Adipose tissue (tissue), 3 donors: ENCODE results near the gene ADCY5. TPM values are rescaled to one million over a fixed set of nuclear protein-coding genes. Genes with fewer than 3 reads are reported as not detected.

Experiments used
- H3K27ac ChIP-seq: one replicate; pipeline ENCODE4 v1.5.1; 2013; ENCODE audit warnings: low read depth, low read length
- WGBS, 3 donors: extraction: QIAGEN DNeasy Blood & Tissue Kit; methylation state at CpG; one replicate each; pipeline ENCODE4 v1.1.7; 2013; 5-methylcytosine and 5-hydroxymethylcytosine counted together
- polyA plus RNA-seq, 3 donors: library from polyadenylated mRNA; stranded (reverse); fragments of 200-250 nt; gene quantifications; one replicate each; pipeline ENCODE4 v1.2.3, GENCODE V29; 2013
- donor health status: healthy with polysubstance abuse.
- donor health status: Bipolar disorder and iron deficiency.
- donor health status: healthy.

ADCY5 gene
- polyA plus RNA-seq, 3 donors: 6.0 to 76.1 (median 8.0) TPM

GRCh38 chr3:123469323-123469995 is 20.6 kb upstream of the ADCY5 start:
- no peak overlapping the region for H3K27ac ChIP-seq
- WGBS, 3 donors: 79 to 83% (median 82%) methylated on average over 10 to 11 of the region's 11 CpGs

- no peak overlapping the region for H3K27ac ChIP-seq
- 45 to 65% (median 64%) methylated on average over 5 of the region's 5 CpGs for WGBS, 3 donors
These were observed 18.2 kb upstream of the ADCY5 start for GRCh38 chr3:123467046-123467445.

DNA sequence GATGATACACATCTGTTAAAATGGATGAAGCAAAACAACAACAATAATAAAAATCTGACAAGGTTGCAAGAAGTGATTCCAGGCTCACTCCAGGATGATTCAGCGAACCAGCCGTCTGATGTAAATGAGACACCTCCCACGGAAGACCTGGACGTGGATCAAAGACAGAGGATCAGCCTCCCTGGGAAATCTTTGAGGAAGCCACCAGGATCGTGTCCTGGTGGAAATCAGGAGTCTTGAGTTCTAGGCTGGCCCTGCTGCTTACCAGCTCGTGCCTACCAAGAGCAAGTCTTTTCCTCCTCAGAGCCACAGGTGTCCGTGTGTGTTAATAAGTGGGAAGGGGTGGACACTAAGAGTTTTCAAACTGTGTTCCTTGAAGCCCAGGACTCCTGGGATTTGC is 15.3 kb upstream of the ADCY5 start:
- no peak overlapping the region for H3K27ac ChIP-seq
- whole genome bisulfite sequencing, 3 donors: 66 to 73% (median 69%) methylated on average over 7 of the region's 7 CpGs

DNA sequence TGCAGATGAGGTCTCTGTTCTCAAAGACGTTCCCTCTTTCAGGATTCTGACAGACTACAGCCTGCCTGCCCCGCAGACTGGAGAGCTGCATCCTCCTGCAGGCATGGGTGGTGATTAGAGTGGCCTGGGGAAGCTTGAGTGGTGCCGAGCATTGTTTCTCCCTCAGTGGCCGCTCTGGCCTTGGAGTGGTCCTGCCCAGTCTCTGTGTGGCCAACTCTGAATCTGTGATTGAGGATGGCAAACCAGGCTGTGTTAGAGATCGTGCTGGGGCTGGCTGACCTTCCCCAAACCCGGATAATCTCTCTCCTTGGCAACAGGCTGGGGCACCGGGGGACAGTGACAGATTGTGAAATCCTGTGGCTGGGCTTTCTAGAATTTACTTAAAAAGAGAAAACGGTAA is 11.0 kb upstream of the ADCY5 start:
- 28 to 34% (median 30%) methylated on average over 8 of the region's 8 CpGs for WGBS, 3 donors
- H3K27ac ChIP-seq: no peak overlapping the region

DNA sequence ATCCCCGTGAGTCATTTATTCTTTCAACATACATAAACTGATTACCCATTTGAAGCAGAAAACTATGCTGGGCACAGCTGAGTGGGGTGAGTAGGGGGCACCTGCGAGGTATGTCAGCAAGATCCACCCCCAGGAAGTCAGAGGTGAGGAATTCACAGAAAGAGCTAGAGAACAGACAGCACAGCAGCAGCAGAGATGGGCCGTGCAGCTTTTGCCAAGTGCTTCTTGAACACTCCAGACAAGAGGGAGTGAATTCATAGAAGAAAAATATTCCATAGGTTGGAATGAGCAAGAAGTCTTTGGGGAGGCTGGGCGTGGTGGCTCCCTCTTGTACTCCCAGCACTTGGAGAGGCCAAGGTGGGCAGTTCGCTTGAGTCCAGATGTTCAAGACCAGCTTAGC is 9.4 kb upstream of the ADCY5 start:
- WGBS, 3 donors: 82 to 86% (median 84%) methylated on average over 5 of the region's 5 CpGs
- no peak overlapping the region for H3K27ac ChIP-seq

DNA sequence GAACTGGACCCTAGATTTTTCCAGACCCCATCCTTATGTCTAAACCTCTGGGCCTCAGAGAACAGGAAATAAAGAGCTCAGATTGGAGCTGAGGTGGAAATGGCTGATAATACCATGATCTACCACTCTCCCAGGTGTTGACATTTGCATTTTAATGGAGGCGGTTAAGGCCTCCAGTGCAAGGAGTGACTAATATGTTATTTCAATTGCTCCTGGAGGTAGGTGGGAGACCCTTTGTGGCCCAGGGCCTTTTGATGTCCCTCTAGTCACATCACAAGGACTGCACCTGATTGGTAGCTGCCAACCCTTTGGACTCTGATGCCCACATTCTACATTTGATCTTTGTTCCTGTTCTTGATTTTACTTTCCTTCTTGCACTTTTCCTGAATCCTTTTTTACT is 9.0 kb upstream of the ADCY5 start:
- H3K27ac ChIP-seq: no peak overlapping the region
- 95 to 98% (median 96%) methylated on average over 1 of the region's 1 CpG for WGBS, 3 donors

DNA sequence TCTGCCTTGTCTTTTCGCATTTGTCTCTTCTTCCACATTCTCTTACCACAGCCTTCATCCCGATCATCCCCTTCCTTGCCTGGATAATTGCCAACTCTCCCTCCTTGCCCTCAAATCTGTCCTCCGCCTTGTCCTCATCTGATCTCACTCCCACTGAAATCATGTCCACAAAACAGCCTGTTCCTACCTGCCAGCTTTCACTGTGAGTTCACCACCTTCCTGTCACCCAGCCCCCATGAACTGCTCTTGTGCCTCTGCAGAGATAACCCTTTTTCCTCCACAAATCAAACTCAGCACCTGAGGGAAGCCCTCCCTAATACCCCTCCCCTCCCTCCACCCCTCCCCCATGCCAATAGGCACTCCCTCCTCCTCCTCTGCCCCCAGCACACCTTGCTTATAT is 4.8 kb upstream of the ADCY5 start:
- 45 to 64% (median 57%) methylated on average over 3 of the region's 3 CpGs for WGBS, 3 donors
- no peak overlapping the region for H3K27ac ChIP-seq

GRCh38 chr3:123451186-123451585 is 2.3 kb upstream of the ADCY5 start:
- 73 to 81% (median 76%) methylated on average over 4 of the region's 4 CpGs for WGBS, 3 donors
- no peak overlapping the region for H3K27ac ChIP-seq

GRCh38 chr3:123449997-123450604 is 1.2 kb upstream of the ADCY5 start:
- 12 to 14% (median 14%) methylated on average over 31 to 33 of the region's 33 CpGs for WGBS, 3 donors
- no peak overlapping the region for H3K27ac ChIP-seq

DNA sequence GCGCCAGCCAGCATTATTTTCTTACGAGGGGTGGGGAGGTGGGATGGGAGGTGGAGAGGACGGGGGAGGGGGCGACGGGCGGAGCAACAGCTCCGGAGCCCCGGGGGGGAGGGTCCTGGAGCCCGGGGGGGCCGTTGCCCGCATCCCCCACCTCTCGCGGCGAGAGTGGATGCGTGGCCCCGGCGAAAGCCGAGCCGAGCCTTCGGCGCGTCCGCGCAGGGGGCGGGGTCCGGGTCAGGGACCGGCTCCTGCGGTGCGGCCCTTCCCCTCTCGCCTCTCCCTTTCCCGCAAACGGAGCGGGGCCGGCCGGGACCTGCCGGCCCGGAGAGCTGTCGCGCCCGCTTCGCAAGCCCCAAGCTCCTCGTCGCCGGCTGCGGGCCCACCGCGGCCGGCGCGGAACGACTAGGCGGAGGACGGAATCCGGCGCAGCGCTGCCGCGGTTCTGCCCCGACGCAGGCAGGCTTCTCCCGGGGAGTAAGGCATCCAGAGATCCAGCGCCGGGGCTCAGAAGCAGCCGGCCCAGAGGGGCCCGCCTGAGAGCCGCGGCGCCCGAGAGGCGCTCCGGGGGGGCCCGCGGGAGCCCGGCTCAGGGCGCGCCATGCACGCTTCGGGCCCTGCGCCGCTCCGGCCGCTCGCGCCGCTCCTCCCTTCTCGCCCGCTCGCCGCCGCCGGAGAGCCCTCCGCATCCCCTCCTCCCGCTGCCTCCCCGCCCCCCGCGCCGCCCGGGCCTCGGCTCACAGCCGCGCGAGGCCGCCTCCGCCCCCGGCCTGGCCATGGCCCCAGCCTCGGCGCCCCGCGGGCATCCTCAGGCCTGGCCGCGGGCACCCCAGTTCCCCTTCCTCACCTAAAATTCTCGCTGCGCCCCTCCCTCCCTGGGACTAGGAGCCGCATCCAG is 459 bp upstream of the ADCY5 start:
- H3K27ac ChIP-seq: no peak overlapping the region
- 1% methylated on average over 67 to 114 of the region's 114 CpGs for WGBS, 3 donors

GRCh38 chr3:123447749-123448517 is 957 bp downstream of the ADCY5 start:
- H3K27ac ChIP-seq: no peak overlapping the region

DNA sequence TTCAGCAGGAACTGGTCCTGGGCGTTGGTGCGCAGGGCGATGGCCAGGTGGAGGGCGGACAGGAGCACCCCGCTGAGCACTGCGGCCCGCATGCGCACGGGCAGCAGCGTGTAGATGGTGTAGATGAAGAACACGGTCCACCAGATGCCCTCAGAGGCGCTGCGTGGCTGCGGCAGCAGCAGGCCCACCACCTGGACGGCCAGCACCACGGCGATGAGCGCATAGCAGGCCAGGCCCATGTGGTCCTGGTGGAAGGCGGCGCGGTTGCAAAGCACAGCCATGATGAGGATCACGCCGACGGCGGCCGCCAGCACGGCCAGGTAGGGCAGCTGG is 1.5 kb downstream of the ADCY5 start:
- WGBS, 3 donors: 93 to 94% (median 94%) methylated on average over 27 of the region's 27 CpGs
- no peak overlapping the region for H3K27ac ChIP-seq

More at GRCh38 chr3:123447749-123448517, 957 bp downstream of the ADCY5 start:
- 14 to 17% (median 14%) methylated on average over 77 to 110 of the region's 110 CpGs for WGBS, 3 donors

DNA sequence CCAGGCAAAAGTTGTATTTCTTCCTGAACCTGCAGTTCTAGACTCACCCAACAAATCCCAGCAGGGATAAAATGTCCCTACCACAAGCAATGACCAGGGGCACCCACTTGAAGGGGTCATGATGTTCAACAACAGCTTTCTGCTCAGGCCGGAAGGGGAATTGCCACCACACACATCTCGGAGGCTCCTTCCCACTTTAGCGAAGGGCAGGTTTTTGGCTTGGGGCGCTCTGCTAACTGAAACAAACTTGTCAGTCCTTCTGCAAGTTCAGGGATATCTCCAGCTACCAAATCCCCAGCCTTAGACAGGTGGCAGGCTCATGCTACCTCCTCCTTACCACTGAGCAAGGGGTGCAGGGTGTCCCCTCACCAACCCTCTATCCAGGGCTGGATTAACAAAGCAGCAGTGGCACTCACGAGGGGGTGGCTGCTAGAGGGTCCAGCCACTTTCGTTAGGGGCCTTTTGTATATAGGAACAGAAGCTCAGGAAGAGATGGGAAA is 2.2 kb downstream of the ADCY5 start:
- 79 to 85% (median 81%) methylated on average over 6 of the region's 6 CpGs for WGBS, 3 donors
- H3K27ac ChIP-seq: no peak overlapping the region

GRCh38 chr3:123446210-123446609 is 2.7 kb downstream of the ADCY5 start:
- H3K27ac ChIP-seq: no peak overlapping the region
- WGBS, 3 donors: 71 to 87% (median 84%) methylated on average over 2 of the region's 2 CpGs

- H3K27ac ChIP-seq: no peak overlapping the region
- WGBS, 3 donors: 33 to 54% (median 53%) methylated on average over 2 of the region's 2 CpGs
These were observed 3.2 kb downstream of the ADCY5 start for GRCh38 chr3:123445702-123446101.

DNA sequence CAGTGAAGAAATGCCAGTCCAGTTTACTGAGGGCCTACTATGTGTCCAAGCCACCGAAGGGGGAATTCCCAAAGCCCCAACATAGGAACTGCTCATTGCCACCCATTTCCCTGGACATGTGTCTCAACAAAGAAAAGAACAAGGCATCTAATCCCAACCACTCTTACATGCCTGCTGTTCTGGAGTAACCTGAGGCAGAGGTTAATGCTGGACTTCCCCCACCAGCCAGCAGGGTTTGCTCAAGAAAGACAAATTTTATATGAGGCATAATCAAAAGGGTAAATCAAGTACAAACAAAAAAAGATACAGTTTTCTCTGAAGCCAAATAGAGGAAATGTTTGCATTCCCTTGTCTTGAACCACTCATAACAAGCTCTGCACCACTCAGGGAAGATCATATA is 4.1 kb downstream of the ADCY5 start:
- no peak overlapping the region for H3K27ac ChIP-seq
- 65 to 72% (median 69%) methylated on average over 1 of the region's 1 CpG for WGBS, 3 donors

GRCh38 chr3:123444023-123444422 is 4.9 kb downstream of the ADCY5 start:
- H3K27ac ChIP-seq: no peak overlapping the region
- WGBS, 3 donors: 59 to 67% (median 65%) methylated on average over 6 of the region's 6 CpGs

DNA sequence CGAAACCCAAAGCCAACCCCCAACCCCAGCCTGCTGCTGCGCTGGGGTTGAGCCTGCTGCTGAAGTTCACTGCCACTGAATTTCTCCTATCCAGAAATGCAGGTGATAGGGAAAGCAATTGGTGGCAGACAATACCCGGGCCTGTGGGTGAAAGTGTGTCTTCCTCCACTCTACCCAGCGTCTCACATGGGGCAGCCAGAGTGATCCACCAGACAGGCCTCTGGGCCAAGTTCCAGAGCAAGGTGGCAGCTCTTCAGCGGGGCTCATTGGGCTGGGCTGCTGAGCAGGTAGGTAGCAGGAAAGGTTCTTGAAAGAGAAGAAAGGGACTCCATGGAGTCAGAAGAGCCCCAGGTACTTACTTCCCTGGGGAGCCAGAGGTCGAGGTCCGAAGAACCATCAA is 6.0 kb downstream of the ADCY5 start:
- WGBS, 3 donors: 81 to 87% (median 86%) methylated on average over 6 to 7 of the region's 7 CpGs
- H3K27ac ChIP-seq: no peak overlapping the region

DNA sequence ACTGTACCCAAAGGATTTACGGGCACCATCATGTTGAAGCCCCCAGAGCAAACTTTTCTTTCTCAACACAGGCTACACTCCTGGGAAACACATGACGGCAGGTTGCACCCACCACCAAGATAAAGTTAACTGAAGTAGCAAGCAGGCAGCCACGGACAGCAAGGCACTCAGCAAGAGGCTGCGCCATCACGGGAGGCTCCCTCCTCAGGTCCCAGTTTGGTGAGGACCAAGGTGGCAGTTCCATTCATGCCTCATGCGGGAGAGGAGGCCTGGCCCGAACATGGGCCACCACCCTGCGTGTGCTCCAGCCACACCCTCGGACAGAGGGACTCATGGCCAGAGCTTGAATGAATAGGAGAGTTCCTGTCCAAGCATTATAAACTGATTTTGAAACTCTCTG is 6.8 kb downstream of the ADCY5 start:
- WGBS, 3 donors: 90 to 96% (median 92%) methylated on average over 9 of the region's 9 CpGs
- H3K27ac ChIP-seq: no peak overlapping the region
